GM12872 (cell line): ENCODE results near the gene GPR84.
A peak's percentile ranks its signal among the peaks of the same experiment; 100 is the strongest.

Experiments
- TF ChIP-seq, protein P1 (sequence below): IDR thresholded peaks from 3 replicates; pipeline ENCODE4 v1.5.1; 2011; ENCODE audit warnings: low read depth, mild to moderate bottlenecking, low read length, moderate library complexity; ENCODE audit not compliant: insufficient read depth

Gene GPR84

DNA sequence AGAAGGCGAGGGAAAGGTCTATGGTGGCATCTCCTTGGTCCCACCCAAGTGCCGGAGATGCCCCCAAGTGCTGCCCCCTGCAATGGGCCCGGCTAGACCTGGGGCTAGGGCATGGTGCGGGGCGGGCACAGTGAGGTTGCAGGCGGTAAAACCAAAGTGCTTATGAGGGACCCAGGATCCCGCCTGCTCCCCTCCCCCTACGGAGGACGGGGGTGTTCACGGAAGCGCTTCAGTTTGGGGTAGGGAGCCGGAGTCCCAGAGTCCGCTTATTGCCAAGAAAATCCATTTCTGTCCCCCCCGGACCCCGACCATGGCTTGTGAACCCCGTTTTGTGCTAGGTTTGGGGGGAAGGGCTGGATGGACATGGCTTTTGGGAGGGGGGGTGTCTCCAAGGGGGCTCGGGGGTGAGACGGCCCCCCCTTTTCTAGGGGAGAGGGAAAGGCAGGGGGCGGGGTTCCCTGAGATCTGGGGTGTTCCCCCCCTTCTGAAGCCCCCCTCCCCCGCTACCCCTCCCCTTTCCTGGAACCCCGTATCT lies 5.4 kb upstream of the GPR84 start:
- TF ChIP-seq, protein P1, sequence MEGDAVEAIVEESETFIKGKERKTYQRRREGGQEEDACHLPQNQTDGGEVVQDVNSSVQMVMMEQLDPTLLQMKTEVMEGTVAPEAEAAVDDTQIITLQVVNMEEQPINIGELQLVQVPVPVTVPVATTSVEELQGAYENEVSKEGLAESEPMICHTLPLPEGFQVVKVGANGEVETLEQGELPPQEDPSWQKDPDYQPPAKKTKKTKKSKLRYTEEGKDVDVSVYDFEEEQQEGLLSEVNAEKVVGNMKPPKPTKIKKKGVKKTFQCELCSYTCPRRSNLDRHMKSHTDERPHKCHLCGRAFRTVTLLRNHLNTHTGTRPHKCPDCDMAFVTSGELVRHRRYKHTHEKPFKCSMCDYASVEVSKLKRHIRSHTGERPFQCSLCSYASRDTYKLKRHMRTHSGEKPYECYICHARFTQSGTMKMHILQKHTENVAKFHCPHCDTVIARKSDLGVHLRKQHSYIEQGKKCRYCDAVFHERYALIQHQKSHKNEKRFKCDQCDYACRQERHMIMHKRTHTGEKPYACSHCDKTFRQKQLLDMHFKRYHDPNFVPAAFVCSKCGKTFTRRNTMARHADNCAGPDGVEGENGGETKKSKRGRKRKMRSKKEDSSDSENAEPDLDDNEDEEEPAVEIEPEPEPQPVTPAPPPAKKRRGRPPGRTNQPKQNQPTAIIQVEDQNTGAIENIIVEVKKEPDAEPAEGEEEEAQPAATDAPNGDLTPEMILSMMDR: no peak

DNA sequence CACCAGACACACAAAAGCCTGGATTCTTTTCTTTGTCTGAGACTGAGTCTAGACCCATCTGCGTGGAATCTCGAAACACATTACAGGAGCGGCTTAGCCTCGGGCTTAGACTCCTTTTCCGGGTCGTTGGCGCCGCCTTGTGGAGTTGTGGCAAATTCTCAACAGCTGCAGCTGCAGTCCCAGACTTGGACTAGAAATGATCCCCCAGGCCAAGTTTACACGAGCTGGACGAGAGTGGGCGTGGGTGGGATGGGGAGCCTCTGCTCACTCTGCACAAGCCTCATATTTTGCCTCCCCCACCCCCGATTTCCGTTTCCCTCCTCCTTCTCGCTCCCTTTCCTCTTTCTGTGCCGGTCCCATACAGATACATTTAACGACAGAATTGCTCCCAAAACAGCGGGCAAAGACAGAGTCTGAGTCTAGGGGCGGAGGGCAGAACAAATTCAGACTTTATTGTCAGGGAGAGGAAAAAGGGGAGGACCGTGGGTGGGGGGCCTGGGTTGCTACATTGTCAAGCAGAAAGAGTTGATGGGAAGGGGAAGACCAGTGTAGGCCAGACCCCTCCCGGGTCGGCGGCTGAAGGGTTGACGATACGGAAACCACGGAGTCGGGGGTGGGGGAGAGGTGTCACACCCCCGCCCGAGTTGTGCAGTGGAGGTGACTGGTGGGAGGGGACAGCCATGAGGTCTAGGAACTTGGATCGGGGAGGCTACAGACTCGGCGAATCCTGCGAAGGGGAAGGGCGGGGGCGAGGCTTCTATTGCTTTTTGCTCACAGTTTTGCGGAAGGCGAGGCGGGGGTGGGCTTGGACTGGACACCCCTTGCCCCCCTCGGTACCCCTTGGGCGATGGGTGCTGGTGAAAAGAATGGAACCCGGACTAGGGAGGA lies 4.7 kb upstream of the GPR84 start:
- TF ChIP-seq, protein P1: peak; percentile 97

DNA sequence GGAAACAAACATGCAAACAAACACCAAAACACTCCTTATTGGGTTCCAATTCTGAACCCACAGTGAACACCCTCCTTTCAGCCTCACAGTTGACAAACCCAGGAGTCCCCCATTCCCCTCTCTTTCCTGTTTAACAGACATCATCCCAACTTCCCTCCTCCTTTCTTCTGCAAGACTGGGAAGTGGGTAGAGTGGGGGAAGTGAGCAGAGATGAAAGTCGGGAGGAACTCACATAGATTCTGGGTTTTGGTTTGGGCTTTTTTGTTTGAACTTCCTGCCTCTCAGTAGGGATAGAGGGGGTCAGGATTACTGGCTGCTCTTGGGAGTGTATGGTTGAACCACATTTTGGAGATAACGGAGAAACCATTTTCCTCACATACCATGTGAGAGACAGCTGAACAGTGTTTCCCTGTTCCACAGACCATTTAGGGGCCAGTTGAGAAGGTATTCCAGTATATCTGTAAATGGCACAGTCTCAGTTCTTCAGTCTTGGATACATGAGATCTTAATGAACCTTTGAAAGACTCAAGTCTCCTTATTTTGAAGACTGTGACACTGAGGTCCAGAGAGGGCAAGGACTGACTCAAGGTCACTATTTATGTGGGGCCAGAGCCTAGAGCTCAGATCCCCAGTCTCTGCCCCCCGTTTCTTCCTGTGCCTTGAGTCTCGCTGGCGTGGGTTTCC lies 3.9 kb upstream of the GPR84 start:
- TF ChIP-seq, protein P1: no peak

DNA sequence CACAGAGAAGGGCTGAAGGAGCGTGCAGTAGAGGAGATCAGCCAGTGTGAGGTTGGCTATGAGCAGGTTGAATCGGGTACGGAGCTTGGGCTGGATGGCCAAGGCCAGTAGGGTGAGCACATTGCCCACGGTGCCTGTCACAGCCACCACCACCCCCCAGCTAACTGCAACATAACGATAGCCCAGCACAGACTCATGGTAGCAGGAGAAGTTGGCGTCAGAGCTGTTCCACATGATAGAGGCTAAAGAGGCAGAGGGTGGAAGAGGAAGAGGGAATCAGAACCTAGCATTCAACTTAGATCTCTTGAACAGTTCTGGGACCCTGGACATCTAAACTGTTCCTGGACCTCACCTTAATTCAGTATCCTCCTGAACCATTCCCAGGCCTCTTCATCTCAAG lies 668 bp downstream of the GPR84 start:
- TF ChIP-seq, protein P1: no peak

DNA sequence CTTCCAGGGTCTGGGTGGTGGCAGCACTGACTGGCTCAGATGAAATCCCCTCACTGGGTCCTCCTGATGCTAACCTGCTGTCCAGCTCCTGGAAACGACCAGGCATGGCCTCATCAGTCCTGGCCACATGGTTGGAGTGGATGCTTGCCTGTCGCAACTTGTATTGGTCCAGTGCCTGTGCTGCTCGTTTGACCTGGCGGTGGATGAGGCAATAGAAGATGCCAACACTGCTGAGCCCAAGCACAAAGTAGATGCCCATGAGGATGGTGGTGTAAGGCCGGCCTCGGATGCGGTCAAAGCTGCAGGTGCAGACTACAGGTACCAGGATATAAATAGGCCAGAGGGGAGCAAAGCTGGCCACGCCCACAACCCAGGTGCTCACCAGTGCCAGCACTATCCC lies 1.2 kb downstream of the GPR84 start:
- TF ChIP-seq, protein P1: no peak

DNA sequence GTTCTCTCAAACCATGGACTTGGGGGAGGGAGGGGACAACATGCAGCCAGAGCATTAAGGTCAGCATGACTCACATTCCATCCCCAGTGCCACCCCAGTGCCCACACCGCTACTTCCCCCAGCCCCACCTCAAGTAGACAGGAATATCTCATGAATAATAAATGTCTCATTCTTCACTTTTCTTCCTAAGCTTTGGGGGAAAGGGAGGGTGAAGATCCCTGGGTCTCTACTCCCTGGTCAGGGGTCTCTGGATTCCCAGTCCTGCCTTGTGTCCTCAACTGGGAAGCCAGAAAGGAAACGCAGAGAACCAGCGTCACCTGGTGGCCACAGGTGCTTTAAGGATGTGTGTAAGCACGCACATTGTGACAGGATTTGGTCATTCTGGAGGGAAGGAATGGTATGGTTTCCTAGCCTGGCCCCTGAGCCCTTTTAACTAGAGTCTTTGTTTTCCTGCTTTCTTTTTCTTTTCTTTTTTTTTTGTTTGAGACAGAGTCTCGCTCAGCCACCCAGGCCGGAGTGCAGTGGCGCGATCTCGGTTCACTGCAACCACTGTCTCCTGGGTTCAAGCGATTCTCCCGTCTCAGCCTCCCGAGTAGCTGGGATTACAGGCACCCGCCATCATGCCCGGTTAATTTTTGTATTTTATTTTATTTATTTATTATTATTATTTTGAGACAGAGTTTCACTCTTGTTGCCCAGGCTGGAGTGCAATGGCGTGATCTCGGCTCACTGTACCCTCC lies 3.4 kb downstream of the GPR84 start:
- TF ChIP-seq, protein P1: peak; percentile 90
